NT2/D1 (cell line): ENCODE results near the gene TCF19.

ENCODE experiments used
- DNase-seq: peaks from one replicate; pipeline ENCODE4 v3.0.0-alpha.2; 2011; ENCODE audit warnings: low read depth, low spot score
- H3K27me3 ChIP-seq: 2 replicates; pipeline ENCODE4 v1.6.0; 2011; ENCODE audit warnings: mild to moderate bottlenecking; ENCODE audit not compliant: insufficient read length, insufficient read depth
- H3K36me3 ChIP-seq: 2 replicates; pipeline ENCODE4 v1.6.1; 2011; ENCODE audit warnings: mild to moderate bottlenecking, low read length, mixed read lengths; ENCODE audit not compliant: insufficient read depth, insufficient read length
- H3K4me1 ChIP-seq: 2 replicates; pipeline ENCODE4 v1.5.1; 2011; ENCODE audit not compliant: insufficient read depth, insufficient read length
- H3K4me3 ChIP-seq: 2 replicates; pipeline ENCODE4 v1.5.1; 2011; ENCODE audit warnings: low read depth; ENCODE audit not compliant: insufficient read length
- H3K9ac ChIP-seq: 2 replicates; pipeline ENCODE4 v1.6.0; 2011; ENCODE audit warnings: low read depth; ENCODE audit not compliant: insufficient read length
- H3K9me3 ChIP-seq: 2 replicates; pipeline ENCODE4 v1.5.1; 2011; ENCODE audit warnings: mild to moderate bottlenecking, low read length; ENCODE audit not compliant: insufficient read depth
- SUZ12 ChIP-seq: IDR thresholded peaks from 2 replicates; pipeline ENCODE4 v1.6.1; 2011; ENCODE audit not compliant: insufficient read length, insufficient read depth; ENCODE audit errors: extremely low read depth
- YY1 ChIP-seq: IDR thresholded peaks from 2 replicates; pipeline ENCODE4 v1.6.1; 2011; ENCODE audit not compliant: insufficient read length, insufficient read depth
- ZNF274 ChIP-seq: IDR thresholded peaks from 2 replicates; pipeline ENCODE4 v1.6.1; 2011; ENCODE audit warnings: mild to moderate bottlenecking, low read depth, low read length

Gene TCF19

GRCh38 chr6:31210741-31211532, 52.5 kb downstream of the TCF19 start:
- Histone ChIP-seq H3K4me1 (no peaks in the 10 kb centered on the region), H3K27me3 (no peaks in the 10 kb centered on the region), H3K36me3 (no peaks in the 10 kb centered on the region), H3K9ac (no peak overlapping the region), H3K9me3 (peaks cover 2% of the 10 kb centered on the region), H3K4me3 (no peak overlapping the region)
- DNase-seq, result no peak
- TF ChIP-seq YY1, result no peak
- no peak for TF ChIP-seq ZNF274
- TF ChIP-seq SUZ12, result no peak
